GM21529 (cell line): Measurements from ENCODE around the gene DPF1.

Source experiments
- ATAC-seq: cut with Tn5 transposase; IDR thresholded peaks from one replicate; pipeline ENCODE4 v1.9.1; 2021; ENCODE audit not compliant: unreplicated experiment

Gene DPF1

GRCh38 chr19:38202504-38202903 is 21.5 kb downstream of the DPF1 start:
- ATAC-seq = no peak

- no peak for ATAC-seq
Observed at GRCh38 chr19:38201731-38202130, 22.3 kb downstream of the DPF1 start.

GRCh38 chr19:38199340-38199739 is 24.7 kb downstream of the DPF1 start:
- no peak for ATAC-seq

- no peak for ATAC-seq
Observed at GRCh38 chr19:38197937-38198704, 25.9 kb downstream of the DPF1 start.

- ATAC-seq = no peak
Observed at GRCh38 chr19:38196948-38197656, 26.9 kb downstream of the DPF1 start.

- ATAC-seq = no peak
Observed at GRCh38 chr19:38196245-38196837, 27.7 kb downstream of the DPF1 start.

GRCh38 chr19:38195237-38195636 is 28.8 kb downstream of the DPF1 start:
- ATAC-seq = no peak

- no peak for ATAC-seq
Observed at GRCh38 chr19:38194061-38194701, 29.8 kb downstream of the DPF1 start.

- no peak for ATAC-seq
Observed at GRCh38 chr19:38193445-38193844, 30.6 kb downstream of the DPF1 start.

- no peak for ATAC-seq
Observed at GRCh38 chr19:38191747-38192146, 32.3 kb downstream of the DPF1 start.

- ATAC-seq = no peak
Observed at GRCh38 chr19:38190793-38191192, 33.2 kb downstream of the DPF1 start.

- no peak for ATAC-seq
Observed at GRCh38 chr19:38190061-38190460, 34.0 kb downstream of the DPF1 start.

- ATAC-seq = no peak
Observed at GRCh38 chr19:38185562-38185961, 38.5 kb downstream of the DPF1 start.

GRCh38 chr19:38184815-38185214 is 39.2 kb downstream of the DPF1 start:
- no peak for ATAC-seq

- no peak for ATAC-seq
Observed at GRCh38 chr19:38183251-38183897, 40.6 kb downstream of the DPF1 start.

- ATAC-seq = no peak
Observed at GRCh38 chr19:38182536-38183210, 41.3 kb downstream of the DPF1 start.

- no peak for ATAC-seq
Observed at GRCh38 chr19:38180071-38180470, 44.0 kb downstream of the DPF1 start.

GRCh38 chr19:38175422-38175821 is 48.6 kb downstream of the DPF1 start:
- ATAC-seq = no peak

GRCh38 chr19:38173291-38174041 is 50.6 kb downstream of the DPF1 start:
- no peak for ATAC-seq

GRCh38 chr19:38172001-38172400 is 52.0 kb downstream of the DPF1 start:
- no peak for ATAC-seq
